B cell (primary cell): Measurements from ENCODE around the gene ZCCHC24.

Source experiments
- EZH2 ChIP-seq: IDR thresholded peaks from 2 replicates; pipeline ENCODE4 v1.6.1; 2012; ENCODE audit warnings: borderline replicate concordance, low read depth, mild to moderate bottlenecking, moderate library complexity, low read length; ENCODE audit not compliant: insufficient read depth, poor library complexity, severe bottlenecking
- TF ChIP-seq, protein P1 (sequence below): fragments of 200-600 bp; IDR thresholded peaks from one replicate; pipeline ENCODE4 v1.8.0; 2022; ENCODE audit warnings: antibody characterized with exemption, mild to moderate bottlenecking

DNA sequence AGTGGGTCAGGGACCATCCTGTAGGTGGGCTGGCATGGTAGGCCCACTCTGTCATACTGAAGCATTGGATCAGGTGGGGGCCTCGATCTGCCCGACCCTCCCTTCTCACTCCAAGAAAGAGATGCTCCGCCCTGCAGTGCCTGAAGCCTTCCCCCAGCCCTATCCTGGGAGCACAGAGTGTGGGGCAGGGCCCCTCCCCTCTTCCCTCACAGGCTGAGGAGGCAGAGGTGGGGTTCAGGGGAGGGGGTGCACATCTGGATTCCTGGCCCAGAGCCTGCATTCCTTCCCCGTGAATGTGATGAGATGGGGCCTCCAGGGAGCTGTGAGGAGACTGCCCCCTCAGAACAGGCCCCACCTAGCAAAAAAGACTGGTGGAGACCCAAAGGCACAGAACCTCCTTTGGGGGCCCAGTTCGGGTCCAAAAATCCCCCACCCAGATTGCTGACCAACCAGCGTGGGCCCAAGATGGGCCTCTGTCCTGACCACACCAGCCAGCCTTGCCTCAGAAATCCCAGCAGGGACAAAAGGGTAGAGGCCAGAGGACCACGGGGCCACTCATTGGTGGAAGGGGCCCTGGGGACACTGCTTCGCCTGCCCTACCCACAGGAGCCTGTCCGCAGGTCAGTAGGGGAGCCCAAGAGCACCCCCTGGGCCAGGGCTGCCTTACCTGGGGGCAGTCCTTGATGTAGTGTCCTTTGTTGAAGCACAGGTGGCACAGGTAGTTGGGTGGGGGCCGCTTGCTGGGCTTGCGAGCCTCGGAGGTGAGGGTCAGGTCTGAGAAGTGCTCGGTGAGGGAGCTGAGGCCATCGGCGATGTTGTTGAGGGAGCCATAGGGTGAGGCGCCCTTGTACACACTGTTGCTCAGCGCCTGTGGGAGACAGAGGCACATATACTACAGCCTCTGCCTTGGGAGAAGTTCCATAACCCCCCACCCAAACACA lies 13.3 kb downstream of the ZCCHC24 start:
- TF ChIP-seq, protein P1, sequence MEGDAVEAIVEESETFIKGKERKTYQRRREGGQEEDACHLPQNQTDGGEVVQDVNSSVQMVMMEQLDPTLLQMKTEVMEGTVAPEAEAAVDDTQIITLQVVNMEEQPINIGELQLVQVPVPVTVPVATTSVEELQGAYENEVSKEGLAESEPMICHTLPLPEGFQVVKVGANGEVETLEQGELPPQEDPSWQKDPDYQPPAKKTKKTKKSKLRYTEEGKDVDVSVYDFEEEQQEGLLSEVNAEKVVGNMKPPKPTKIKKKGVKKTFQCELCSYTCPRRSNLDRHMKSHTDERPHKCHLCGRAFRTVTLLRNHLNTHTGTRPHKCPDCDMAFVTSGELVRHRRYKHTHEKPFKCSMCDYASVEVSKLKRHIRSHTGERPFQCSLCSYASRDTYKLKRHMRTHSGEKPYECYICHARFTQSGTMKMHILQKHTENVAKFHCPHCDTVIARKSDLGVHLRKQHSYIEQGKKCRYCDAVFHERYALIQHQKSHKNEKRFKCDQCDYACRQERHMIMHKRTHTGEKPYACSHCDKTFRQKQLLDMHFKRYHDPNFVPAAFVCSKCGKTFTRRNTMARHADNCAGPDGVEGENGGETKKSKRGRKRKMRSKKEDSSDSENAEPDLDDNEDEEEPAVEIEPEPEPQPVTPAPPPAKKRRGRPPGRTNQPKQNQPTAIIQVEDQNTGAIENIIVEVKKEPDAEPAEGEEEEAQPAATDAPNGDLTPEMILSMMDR = no peak
- TF ChIP-seq EZH2 = no peak
